ENCODE results near the gene NT5M. TPM values are rescaled to one million over a fixed set of nuclear protein-coding genes. Genes with fewer than 3 reads are reported as not detected.

Gene NT5M
- total RNA-seq, 1 experiment from 2014 or later, result 10.2 TPM

GRCh38 chr17:17365476-17366110, 62.4 kb downstream of the NT5M start:
- H3K9me3 ChIP-seq (ENCODE audit: control insufficient read depth in 1 of 2, insufficient read depth in 1 of 2, low read depth in 1 of 2, low read length in 2 of 2), result peaks cover 0 to 8% of the 10 kb centered on the region in 2 experiments; a peak in 2 of 4 replicates
- ChIA-PET POLR2A (no interaction called here), RAD21 (ENCODE audit: low non-redundant PET in 1 of 2, low total read pairs in 2 of 2, uncharacterized antibody in 2 of 2, unreplicated experiment in 2 of 2) (no interaction called here), CTCF (no interaction called here)
- no peak overlapping the region for H3K9ac ChIP-seq (ENCODE audit: low read length)
- ATAC-seq (no peak), DNase-seq (ENCODE audit: low read depth, low spot score) (no peak)
- H3K9me2 ChIP-seq (ENCODE audit: insufficient read depth), result no peaks in the 10 kb centered on the region
- no peak overlapping the region for H3K4me3 ChIP-seq (replicated peaks in 1 of 2; ENCODE audit: low read depth in 1 of 2, low read length in 2 of 2)
- BruUV-seq (replicated peaks), result no TSS peak
- H3K36me3 ChIP-seq (ENCODE audit: control insufficient read depth in 1 of 2, insufficient read depth in 2 of 2, low read length in 2 of 2), result no peaks in the 10 kb centered on the region
- no peak overlapping the region for H2AFZ ChIP-seq (ENCODE audit: low read depth, low read length, poor library complexity, severe bottlenecking)
- intact Hi-C loops (cut with micrococcal nuclease), result no loop called here
- H3K27ac ChIP-seq (ENCODE audit: low read depth, low read length), result no peak overlapping the region
- H3K4me1 ChIP-seq (ENCODE audit: control insufficient read depth in 1 of 2, insufficient read depth in 2 of 2, low read length in 2 of 2), result no peaks in the 10 kb centered on the region
- TF ChIP-seq ZBTB33 (IDR thresholded peaks at IDR 0.05; ENCODE audit: extremely low read depth, insufficient replicate concordance, low read length) (no peak), ZFX (IDR thresholded peaks at IDR 0.05) (no peak), ATF3 (IDR thresholded peaks at IDR 0.05) (no peak), EGR1 (IDR thresholded peaks at IDR 0.05; ENCODE audit: low read depth) (no peak), JUND (IDR thresholded peaks at IDR 0.05) (no peak), FOSL1 (IDR thresholded peaks at IDR 0.05; ENCODE audit: low read depth) (no peak), POLR2AphosphoS5 (IDR thresholded peaks at IDR 0.05; ENCODE audit: low read depth, low read length) (no peak), REST (IDR thresholded peaks at IDR 0.05; ENCODE audit: low read depth) (no peak), CBX3 (IDR thresholded peaks at IDR 0.05; ENCODE audit: low read depth) (no peak), ELF1 (IDR thresholded peaks at IDR 0.05; ENCODE audit: borderline replicate concordance, low read depth) (no peak), SRF (IDR thresholded peaks at IDR 0.05; ENCODE audit: low read depth) (no peak), EZH2phosphoT487 (IDR thresholded peaks at IDR 0.05; ENCODE audit: borderline replicate concordance) (no peak), RAD21 (IDR thresholded peaks at IDR 0.05; ENCODE audit: low read depth) (no peak), ZNF274 (IDR thresholded peaks at IDR 0.05; ENCODE audit: low read depth, low read length) (no peak)
- H3K4me2 ChIP-seq (ENCODE audit: low read length), result no peak overlapping the region
- H3K27me3 ChIP-seq (ENCODE audit: insufficient read depth, low read length), result no peaks in the 10 kb centered on the region
- H3K79me2 ChIP-seq (ENCODE audit: insufficient read depth, low read length), result no peaks in the 10 kb centered on the region
- H4K20me1 ChIP-seq (ENCODE audit: insufficient read depth), result no peaks in the 10 kb centered on the region
